Renal cortex interstitium (tissue), 11 donors: Measurements from ENCODE around the gene ZNF837. TPM values are rescaled to one million over a fixed set of nuclear protein-coding genes. Genes with fewer than 3 reads are reported as not detected.

Source experiments
- DNase-seq, 11 donors: peaks; one replicate each; pipeline ENCODE4 v3.0.0-alpha.2; 2013; ENCODE audit warnings: low read depth in 9 of 11, low spot score in 4 of 11; ENCODE audit errors: extremely low read depth in 1 of 11
- polyA plus RNA-seq, 3 donors: library from polyadenylated mRNA; unstranded; fragments of 120-200 nt; gene quantifications; one replicate each; pipeline ENCODE4 v1.2.1, GENCODE V29; 2013; ENCODE audit not compliant: insufficient read length in 3 of 3

The ZNF837 gene
- polyA plus RNA-seq, 3 donors = 3.3 to 6.0 (median 4.5) TPM

DNA sequence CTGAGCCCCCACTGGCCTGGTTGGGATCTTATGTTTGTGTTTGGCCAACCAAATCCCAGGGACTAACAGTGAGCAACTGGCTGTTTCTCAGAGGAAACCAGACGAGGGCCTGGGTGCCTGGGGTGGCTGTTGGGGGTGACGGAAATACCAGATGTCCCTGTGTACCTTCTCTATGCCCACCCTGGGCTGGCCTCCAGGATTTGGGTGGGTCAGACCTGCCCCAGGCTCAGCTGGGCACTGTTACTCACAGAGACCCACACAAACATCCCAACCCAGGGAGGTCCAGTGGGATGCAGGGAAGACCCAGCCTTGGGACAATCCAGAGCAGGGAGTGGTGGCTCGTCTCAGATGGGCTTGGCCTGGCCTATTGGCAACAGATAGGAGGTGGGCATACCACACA, 45.2 kb downstream of the ZNF837 start:
- no peak for DNase-seq

DNA sequence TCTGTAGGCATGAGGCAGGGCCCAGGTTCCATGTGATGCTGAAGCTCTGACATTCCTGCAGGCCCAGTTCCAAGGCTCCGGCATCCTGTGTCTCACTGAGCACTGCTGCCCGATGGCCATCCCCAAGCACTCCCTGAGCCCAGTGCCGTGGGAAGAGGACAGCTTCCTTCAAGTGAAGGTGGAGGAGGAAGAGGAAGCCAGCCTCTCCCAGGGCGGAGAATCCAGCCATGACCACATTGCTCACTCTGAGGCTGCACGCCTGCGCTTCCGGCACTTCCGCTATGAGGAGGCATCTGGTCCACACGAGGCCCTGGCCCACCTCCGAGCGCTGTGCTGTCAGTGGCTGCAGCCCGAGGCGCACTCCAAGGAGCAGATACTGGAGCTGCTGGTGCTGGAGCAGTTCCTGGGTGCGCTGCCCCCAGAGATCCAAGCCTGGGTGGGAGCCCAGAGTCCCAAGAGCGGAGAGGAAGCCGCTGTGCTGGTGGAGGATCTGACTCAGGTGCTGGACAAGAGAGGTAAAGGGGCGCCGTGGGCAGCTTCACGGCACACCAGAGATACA, 46.1 kb downstream of the ZNF837 start:
- DNase-seq = no peak

DNA sequence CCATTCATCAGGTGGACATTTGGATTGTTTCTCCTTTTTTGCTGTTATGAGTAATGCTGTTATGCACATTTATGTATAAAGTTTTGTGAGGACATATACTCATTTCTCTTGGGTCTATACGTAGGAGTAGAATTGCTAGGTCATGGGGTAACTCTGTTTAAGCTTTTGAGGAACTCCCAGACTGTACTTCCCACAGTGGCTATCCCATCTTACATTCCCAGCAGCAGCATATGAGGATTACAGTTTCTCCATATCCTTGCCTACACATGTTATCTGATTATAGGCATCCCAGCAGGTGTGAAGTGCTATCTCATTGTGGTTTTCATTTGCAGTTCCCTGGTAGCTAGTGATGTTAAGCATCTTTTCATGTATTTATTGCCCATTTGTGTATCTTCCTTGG, 48.1 kb downstream of the ZNF837 start:
- no peak for DNase-seq

DNA sequence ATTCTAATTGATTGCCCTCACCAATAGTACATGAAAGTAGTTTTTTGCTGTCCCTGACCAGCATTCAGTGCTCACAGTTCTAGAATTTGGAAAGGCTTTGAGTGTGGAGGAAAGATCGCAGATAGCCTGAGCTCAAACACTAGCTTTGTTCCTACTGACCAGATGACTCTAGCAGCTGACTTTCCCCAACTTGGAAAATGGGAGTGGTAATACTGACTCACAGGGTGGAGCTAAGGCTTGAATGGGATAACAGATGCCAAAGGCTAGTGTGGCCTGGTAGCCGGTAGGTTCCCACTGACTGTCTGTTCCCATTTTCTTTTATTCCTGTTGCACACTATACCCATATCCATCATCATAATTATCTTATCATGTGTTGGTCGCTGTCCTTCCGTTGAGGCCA, 50.4 kb downstream of the ZNF837 start:
- no peak for DNase-seq

DNA sequence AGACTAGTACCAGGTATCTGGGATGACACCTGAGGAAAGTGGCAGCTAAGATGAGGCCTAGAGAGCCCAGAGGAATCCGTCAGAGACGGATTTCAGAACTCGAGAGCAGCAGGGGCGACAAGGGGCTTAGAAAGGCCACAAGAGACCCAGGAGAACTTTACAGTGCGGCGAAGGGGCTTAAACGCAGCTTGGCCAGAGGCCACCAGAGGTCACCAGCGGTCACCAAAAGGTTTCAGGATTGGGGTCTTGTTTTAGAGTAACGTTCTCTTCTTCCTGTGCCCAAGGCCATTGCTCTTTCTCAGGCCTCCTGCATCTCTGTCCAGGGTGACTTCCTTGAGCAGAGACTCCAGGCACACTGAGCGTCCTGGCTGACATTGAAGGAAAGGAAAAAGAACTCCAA, 51.8 kb downstream of the ZNF837 start:
- DNase-seq = no peak

DNA sequence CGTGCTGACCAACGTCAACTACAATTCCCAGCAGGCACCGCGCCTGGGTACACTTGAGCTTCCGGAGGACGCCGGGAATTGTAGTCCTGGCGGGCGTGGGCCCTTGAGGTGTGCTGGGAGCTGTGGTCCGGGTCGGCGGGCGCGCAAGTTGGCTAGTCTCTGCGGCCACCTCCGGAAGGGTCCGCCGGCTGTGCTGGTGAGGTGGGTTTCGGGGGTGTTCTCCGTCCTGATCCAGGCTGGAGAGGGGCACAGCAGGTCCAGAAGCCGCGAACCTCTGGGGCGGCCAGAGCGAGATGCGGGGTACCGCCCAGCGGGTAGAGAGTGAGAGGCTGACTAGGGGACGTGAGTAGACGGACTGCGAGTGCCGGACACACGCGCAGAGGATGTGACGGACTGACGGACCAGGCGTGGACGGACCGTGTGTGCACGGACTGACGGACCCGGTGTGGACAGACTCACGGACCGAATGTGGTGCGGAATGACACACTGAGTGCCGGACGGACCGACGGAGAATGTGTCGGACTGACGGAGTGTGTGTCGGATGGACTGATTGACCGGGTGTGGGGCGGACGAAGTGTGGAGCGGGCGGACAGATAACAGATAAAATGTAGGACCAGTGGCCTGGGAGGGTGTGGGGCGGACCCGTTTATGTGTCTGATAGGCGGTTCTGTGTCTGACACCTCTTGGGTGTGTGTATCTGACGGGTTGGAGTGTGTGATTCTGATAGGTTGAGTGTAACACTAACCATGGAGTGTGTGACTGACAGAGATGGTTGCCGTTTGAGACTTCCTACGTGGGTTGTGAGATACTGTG, 53.7 kb downstream of the ZNF837 start, which contains the start of gene ZSCAN22:
Gene ZSCAN22, plus strand, starts transcription at position 81 of the 813 bp plus-strand sequence. CDS start 7,809 bp downstream, outside the sequence.
- DNase-seq = peak; percentile 89 to 98 (median 96)

DNA sequence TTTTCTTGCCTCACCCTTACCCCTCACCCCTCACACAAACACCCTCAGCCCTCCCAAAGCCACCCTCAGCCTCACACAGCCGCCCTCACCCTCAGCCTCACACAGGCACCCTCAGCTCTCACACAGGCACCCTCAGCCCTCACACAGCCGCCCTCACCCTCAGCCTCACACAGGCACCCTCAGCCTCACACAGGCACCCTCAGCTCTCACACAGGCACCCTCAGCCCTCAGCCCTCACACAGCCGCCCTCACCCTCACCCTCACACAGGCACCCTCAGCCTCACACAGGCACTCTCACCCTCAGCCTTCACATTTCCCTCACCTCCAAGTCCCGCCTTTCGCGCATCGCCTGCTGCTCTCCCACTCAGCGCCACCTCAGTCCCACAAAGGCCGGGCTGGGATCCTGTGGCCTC, 54.3 kb downstream of the ZNF837 start:
- DNase-seq = no peak

DNA sequence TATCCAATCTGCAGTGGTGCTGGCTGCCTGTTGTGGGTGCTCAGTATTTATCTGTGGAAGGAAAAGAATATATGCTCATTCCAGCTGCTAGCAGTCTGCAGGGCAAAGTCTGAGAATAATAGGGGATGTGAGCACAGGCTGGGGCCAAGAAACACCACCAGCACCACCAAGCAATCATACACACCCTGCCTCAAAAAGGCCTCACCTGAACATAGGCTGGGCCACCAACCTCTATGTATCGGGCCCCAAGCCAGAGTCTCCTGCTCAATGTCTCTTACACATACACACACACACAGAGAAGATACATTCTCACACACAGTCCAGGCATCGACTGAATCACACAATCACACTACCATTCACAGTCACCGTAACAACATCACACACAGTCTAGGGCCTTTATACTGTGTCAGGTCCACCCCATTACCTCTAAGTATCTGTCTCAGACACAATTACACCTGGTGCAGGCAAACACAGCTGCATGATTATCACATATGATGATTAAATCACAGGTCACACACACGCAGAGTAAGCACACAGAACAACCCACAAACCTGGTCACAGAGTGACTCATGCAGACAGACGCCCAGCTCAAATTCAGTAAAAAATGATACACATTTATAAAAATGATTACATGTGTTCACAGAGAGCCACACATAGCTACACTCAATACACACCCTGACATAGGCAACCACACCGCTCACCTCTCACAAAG, 55.4 kb downstream of the ZNF837 start:
- no peak for DNase-seq

DNA sequence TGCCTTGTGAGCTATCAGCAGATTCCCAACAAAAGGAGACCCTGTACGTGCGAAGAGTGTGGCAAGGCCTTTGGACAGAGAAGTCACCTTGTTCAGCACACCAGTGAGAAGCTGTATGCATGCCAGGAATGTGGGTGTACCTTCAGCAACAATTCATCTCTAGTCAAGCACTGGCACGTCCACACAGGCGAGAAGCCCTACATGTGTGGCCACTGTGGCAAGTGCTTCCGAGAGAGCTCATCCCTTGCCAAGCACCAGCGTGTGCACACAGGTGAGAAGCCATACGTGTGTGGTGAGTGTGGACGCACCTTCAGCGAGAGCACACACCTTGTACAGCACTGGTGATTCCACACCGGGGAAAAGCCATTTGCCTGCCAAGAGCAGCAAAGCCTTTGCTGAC, 61.6 kb downstream of the ZNF837 start:
- no peak for DNase-seq

DNA sequence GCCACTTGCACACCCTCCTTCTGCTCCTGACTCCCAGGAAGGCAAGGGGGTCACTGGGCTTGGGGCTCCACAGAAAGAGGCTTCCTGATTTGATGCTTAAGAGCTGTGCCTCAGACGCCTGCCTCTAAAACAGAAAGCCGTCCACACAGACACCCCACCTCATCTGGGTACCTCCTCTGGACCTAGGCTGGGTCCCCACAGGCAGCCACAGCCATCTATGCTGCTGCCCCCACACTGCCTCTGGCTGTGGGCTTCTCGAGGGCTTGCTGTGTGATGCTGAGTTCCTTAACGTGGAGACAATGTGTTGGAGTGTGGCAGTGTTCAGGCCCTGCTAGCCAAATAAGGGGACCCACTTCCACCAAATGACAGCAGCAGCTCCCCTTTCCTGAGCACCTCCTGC, 62.5 kb downstream of the ZNF837 start:
- DNase-seq = no peak

Other genes with a start within 250 kb of the ZNF837 start
- gene ZNF329, start 230.2 kb downstream of the ZNF837 start, polyA plus RNA-seq = 10 to 100 TPM; 21.5 to 26.0 (median 23.7) TPM
- gene ZNF274, start 198.0 kb downstream of the ZNF837 start, polyA plus RNA-seq = 10 to 100 TPM; 18.2 to 27.0 (median 19.7) TPM
- 10 to 100 TPM; 36.9 to 45.9 (median 38.1) TPM for gene ZNF544, start 152.1 kb downstream of the ZNF837 start, polyA plus RNA-seq
- gene ZNF8, start 102.1 kb downstream of the ZNF837 start, polyA plus RNA-seq = 1 to 10 TPM; 7.3 to 8.7 (median 7.6) TPM
- 10 to 100 TPM; 46.6 to 58.0 (median 53.8) TPM for gene ERVK3-1, start 75.7 kb downstream of the ZNF837 start, polyA plus RNA-seq
- 1 to 10 TPM; 3.6 to 3.8 (median 3.6) TPM for gene ZSCAN22, start 54.0 kb downstream of the ZNF837 start, polyA plus RNA-seq
- 1 to 10 TPM in 2 of 3 donors, under 1 TPM in 1; 0.45 to 2.0 (median 1.5) TPM for gene A1BG, start 27.5 kb downstream of the ZNF837 start, polyA plus RNA-seq
- gene ZNF497, start 18.3 kb downstream of the ZNF837 start, polyA plus RNA-seq = 1 to 10 TPM; 3.7 to 6.2 (median 5.2) TPM
- gene RPS5, start 6.2 kb upstream of the ZNF837 start, polyA plus RNA-seq = 1,000 to 10,000 TPM in 2 of 3 donors, 100 to 1,000 TPM in 1; 862 to 1,069 (median 1,060) TPM
- not detected for gene RNF225, start 14.6 kb upstream of the ZNF837 start, polyA plus RNA-seq
- 10 to 100 TPM; 13.3 to 15.0 (median 13.3) TPM for gene ZNF584, start 27.6 kb upstream of the ZNF837 start, polyA plus RNA-seq
- 10 to 100 TPM; 14.0 to 17.0 (median 14.1) TPM for gene ZNF132, start 59.1 kb upstream of the ZNF837 start, polyA plus RNA-seq
- gene ZNF324B, start 70.6 kb upstream of the ZNF837 start, polyA plus RNA-seq = 1 to 10 TPM; 5.2 to 7.4 (median 7.3) TPM
- gene ZNF324, start 86.0 kb upstream of the ZNF837 start, polyA plus RNA-seq = 10 to 100 TPM in 2 of 3 donors, 1 to 10 TPM in 1; 7.3 to 11.5 (median 10.6) TPM
- gene ZNF446, start 95.3 kb upstream of the ZNF837 start, polyA plus RNA-seq = 10 to 100 TPM; 11.7 to 19.5 (median 17.7) TPM
- gene SLC27A5, start 131.0 kb upstream of the ZNF837 start, polyA plus RNA-seq = 10 to 100 TPM in 2 of 3 donors, 1 to 10 TPM in 1; 7.8 to 13.4 (median 11.5) TPM
- gene ZBTB45, start 138.8 kb upstream of the ZNF837 start, polyA plus RNA-seq = 10 to 100 TPM in 2 of 3 donors, 1 to 10 TPM in 1; 8.7 to 15.0 (median 14.4) TPM
- 100 to 1,000 TPM; 672 to 838 (median 719) TPM for gene TRIM28, start 163.0 kb upstream of the ZNF837 start, polyA plus RNA-seq
- 100 to 1,000 TPM; 108 to 132 (median 128) TPM for gene CHMP2A, start 174.1 kb upstream of the ZNF837 start, polyA plus RNA-seq
- 100 to 1,000 TPM in 1 of 3 donors, 10 to 100 TPM in 2; 87.9 to 107 (median 91.5) TPM for gene UBE2M, start 177.6 kb upstream of the ZNF837 start, polyA plus RNA-seq
- 10 to 100 TPM; 27.6 to 65.3 (median 34.1) TPM for gene MZF1, start 192.3 kb upstream of the ZNF837 start, polyA plus RNA-seq